IPS-15b (cell line): Measurements from ENCODE around the gene KIZ.

Source experiments
- H3K27me3 ChIP-seq: one replicate; pipeline ENCODE4 v1.6.1; 2013; ENCODE audit warnings: low read length; ENCODE audit not compliant: control insufficient read depth, insufficient read depth
- H3K36me3 ChIP-seq: one replicate; pipeline ENCODE4 v1.6.1; 2013; ENCODE audit warnings: low read length; ENCODE audit not compliant: control insufficient read depth, insufficient read depth
- H3K4me1 ChIP-seq: one replicate; pipeline ENCODE4 v1.6.1; 2013; ENCODE audit warnings: mild to moderate bottlenecking, low read length; ENCODE audit not compliant: control insufficient read depth, insufficient read depth
- H3K4me3 ChIP-seq: one replicate; pipeline ENCODE4 v1.5.1; 2013; ENCODE audit warnings: low read depth, low read length
- H3K9ac ChIP-seq: one replicate; pipeline ENCODE4 v1.6.1; 2013; ENCODE audit warnings: low read depth, mild to moderate bottlenecking, low read length
- H3K9me3 ChIP-seq: one replicate; pipeline ENCODE4 v1.6.1; 2013; ENCODE audit warnings: mild to moderate bottlenecking, low read length; ENCODE audit not compliant: control insufficient read depth, insufficient read depth

Gene KIZ

GRCh38 chr20:21288587-21289370 is 162.9 kb downstream of the KIZ start:
- H3K4me1 ChIP-seq, result no peaks in the 10 kb centered on the region
- no peak overlapping the region for H3K4me3 ChIP-seq
- H3K36me3 ChIP-seq, result no peaks in the 10 kb centered on the region
- no peaks in the 10 kb centered on the region for H3K27me3 ChIP-seq
- H3K9me3 ChIP-seq, result no peaks in the 10 kb centered on the region
- no peak overlapping the region for H3K9ac ChIP-seq

DNA sequence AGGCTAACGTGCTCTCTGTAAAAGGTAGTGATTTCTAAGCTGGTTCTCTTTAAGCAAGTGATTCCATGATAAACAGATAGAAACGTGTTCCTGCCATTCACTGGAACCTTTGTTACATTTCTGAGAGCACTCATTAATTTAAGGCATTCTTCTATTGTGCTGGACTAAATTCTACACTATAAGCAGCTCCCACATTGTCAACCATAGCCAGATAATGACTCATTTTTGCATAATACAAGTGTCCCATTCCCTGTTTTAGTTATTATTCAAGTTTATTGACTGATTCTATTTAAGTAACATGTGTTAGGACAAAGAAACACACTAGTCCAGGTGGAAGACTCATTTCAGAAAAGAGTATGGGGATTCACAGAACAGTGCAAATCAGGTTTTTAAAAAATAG is 163.8 kb downstream of the KIZ start:
- H3K4me1 ChIP-seq, result no peaks in the 10 kb centered on the region
- H3K9me3 ChIP-seq, result no peaks in the 10 kb centered on the region
- no peaks in the 10 kb centered on the region for H3K27me3 ChIP-seq
- no peak overlapping the region for H3K4me3 ChIP-seq
- no peaks in the 10 kb centered on the region for H3K36me3 ChIP-seq
- H3K9ac ChIP-seq, result no peak overlapping the region

DNA sequence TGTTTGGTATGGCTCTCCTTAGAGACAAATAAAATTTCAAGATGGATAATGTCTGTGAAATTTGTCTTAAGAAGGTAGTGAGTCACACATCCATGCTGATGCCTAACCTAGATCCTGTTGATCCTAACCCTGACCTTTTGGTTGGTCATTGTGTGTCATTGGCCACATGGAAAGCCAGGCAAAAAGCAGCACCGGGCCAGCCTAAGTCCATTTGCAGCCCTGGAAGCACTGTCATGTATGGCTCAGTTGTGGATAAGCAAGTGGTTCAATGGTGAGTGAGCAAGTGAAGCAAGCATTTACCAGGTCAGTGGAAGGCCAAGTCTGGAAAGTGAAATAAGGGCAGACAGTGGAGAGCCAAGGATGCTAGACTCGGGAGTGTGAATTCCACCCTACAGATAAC is 165.1 kb downstream of the KIZ start:
- Histone ChIP-seq H3K4me3 (no peak overlapping the region), H3K36me3 (no peaks in the 10 kb centered on the region), H3K27me3 (no peaks in the 10 kb centered on the region), H3K9ac (no peak overlapping the region), H3K9me3 (no peaks in the 10 kb centered on the region), H3K4me1 (no peaks in the 10 kb centered on the region)

DNA sequence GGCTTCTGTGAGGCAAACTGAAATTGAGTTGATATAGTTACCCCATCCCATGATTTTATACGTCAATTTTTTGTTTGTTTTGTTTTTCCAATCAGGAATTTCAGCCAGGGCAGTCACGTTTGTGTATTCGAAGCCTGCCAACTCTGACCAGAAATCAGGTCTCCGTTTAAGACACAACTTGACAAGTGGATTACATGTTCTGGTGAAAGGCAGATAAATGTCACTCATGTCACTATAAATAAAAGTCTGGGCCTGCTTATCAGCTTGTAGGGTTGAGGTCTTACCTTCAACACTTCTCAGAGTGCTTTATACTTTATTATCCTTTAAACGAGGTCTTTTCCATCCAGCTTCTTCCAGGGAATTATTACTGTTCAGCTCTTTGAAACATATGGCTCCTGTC is 168.9 kb downstream of the KIZ start:
- Histone ChIP-seq H3K9ac (no peak overlapping the region), H3K4me1 (no peaks in the 10 kb centered on the region), H3K9me3 (no peaks in the 10 kb centered on the region), H3K4me3 (no peak overlapping the region), H3K36me3 (no peaks in the 10 kb centered on the region), H3K27me3 (no peaks in the 10 kb centered on the region)
